GM19463 (cell line): ENCODE results near the gene IRAG1.

Source experiments
- ATAC-seq: cut with Tn5 transposase; IDR thresholded peaks from one replicate; pipeline ENCODE4 v1.9.1; 2021; ENCODE audit warnings: mild to moderate bottlenecking, moderate library complexity; ENCODE audit not compliant: unreplicated experiment

Gene IRAG1, protein sequence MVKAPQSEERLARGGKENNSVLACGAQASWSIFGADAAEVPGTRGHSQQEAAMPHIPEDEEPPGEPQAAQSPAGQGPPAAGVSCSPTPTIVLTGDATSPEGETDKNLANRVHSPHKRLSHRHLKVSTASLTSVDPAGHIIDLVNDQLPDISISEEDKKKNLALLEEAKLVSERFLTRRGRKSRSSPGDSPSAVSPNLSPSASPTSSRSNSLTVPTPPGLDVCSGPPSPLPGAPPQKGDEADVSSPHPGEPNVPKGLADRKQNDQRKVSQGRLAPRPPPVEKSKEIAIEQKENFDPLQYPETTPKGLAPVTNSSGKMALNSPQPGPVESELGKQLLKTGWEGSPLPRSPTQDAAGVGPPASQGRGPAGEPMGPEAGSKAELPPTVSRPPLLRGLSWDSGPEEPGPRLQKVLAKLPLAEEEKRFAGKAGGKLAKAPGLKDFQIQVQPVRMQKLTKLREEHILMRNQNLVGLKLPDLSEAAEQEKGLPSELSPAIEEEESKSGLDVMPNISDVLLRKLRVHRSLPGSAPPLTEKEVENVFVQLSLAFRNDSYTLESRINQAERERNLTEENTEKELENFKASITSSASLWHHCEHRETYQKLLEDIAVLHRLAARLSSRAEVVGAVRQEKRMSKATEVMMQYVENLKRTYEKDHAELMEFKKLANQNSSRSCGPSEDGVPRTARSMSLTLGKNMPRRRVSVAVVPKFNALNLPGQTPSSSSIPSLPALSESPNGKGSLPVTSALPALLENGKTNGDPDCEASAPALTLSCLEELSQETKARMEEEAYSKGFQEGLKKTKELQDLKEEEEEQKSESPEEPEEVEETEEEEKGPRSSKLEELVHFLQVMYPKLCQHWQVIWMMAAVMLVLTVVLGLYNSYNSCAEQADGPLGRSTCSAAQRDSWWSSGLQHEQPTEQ

DNA sequence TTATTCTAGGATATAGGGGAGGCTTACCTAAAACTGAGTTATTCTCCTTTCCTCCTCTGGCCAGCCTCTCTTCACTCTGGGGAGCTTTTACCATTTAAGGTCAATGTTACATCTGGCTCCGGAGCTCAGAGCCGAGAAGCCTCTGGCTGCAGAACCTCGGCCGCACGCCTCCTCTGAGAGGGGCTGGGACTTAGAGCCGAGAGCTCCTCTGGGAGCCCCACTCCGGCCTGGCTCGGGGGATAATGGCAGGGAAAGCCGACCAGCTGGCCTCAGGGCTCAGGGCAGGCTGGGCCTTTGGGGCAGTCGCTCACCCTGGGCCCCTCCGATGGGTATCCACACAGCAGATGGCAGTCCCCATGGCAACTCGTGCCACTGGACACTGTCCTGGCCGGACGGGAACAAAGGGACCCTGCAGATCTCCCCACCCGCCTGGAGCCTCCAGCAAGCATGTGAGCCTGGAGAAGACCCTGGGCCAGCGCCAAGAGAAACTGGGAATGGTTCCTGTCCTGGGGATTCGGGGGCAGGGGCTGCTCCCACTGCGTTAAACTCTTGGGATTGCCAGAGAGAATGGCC, at the start of gene IRAG1:
Gene IRAG1, minus strand, starts transcription at position 247 of the 573 bp plus-strand sequence. Its CDS starts 153 bp downstream, at position 94.
- no peak for ATAC-seq

DNA sequence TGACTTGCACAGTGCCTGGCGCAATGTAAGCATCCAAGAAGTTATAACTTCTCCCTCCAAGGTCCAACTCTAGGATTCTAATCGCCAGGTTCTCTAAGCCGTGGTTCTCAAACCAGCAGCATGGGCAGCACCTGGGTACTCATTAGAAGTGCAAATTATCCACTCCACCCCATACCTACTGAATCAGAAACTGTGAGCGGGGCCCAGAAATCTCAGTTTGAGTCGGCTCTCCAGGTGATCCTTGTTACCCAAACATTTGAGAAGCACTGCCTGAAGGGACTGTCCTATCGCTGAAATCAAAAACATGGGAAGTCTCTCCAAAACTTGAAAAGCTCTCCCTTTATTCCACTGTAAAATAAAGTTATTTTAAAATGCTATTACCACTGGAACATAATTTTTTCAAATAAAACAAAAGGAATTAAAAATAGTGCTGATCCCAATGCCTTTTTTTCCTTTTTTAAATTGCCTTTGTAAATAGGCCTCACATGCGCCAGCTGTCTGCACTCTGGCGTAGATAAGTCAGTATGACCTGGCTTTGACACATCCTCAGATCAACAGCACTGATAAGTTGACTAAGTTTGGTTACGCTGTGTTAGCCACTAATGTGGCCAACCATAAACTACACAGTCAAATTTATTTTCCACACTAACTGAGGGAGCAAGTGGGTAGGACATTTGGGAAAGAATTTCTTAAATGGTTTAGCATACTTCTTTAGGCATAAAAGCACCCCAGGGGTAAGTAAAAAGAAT, 49.1 kb upstream of the IRAG1 start:
- ATAC-seq, result no peak

DNA sequence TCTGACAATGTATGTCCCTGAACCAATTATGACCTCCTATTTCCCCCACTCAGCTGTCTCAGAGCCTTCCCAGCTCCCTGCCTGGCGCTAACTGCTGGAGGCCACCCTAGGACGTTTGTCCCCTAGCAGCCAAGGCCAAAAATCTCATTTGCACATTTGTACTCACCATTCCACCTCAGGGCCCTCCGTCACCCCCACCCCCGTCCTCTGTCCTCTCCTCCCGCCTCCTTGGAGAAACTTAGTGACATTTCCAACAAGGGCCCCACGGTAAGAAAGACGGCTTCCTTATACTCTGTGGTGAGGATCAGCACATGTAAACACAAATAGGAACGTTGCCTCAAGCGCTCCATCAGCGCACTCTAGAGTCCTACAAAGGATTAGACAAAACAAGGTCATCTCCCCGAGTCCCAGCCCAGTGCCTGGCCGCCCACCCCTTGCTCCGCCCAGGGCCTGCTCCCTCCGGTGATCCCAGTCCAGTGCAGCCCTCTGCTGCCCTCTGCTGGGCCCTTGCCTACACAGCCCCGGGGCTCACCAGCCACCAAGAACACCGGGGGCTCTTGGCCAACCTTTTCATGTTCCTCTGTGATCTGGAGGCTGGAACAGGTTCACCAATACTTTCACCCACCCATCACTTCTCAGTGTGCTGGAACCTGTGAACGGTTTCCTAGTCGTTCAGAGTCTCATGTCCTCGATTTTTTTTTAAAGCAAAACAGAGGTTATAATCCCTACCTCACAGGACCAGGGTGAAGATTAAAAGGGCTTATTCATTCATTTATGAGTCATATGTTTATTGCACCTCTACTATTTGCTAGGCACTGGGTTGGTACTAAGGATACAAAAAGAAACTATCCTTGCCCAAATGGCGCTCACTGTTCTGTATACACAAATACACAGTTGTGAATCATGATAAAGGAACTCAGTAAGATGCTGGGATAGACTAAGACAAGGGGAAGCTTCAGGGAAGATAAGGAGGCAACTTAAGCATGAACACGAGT, 42.2 kb upstream of the IRAG1 start:
- ATAC-seq, result peak; percentile 98

GRCh38 chr11:10731064-10731680, 37.6 kb upstream of the IRAG1 start:
- no peak for ATAC-seq

- no peak for ATAC-seq
Measured at GRCh38 chr11:10730151-10730550, 36.6 kb upstream of the IRAG1 start.

- ATAC-seq, result no peak
Measured at GRCh38 chr11:10728789-10729472, 35.4 kb upstream of the IRAG1 start.

GRCh38 chr11:10728154-10728553, 34.6 kb upstream of the IRAG1 start:
- ATAC-seq, result no peak

DNA sequence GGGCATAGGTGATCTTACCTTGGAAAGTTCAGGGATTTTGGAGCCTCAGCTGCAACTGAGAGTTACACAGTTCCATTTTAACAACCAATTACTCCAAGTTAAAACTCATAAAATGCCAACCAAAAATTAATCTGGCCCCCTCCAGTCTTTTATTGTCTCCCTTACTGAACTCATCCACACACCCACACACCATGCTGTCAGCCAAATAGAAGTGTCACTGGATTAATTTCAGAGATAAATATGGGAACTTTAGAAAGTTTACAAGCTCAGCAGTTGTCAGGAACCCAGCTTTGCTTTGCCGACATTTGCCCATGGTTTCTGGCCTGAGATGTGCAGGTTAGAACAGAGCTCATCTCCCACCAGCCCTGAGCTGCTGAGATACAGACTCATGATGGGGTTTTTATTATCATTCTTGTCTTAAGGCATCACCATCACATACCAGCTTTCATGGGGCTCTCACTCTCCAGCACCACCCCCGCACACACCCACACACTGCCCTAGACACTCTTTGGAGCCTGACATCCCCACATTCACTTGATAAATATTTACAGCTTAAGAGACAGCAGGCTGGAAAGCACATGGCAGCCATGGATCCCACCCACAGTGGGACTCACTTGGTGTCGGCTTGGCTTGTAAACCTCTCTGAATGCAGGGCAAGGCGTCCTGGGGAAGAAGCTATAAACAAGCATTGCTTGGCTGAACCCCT, 33.7 kb upstream of the IRAG1 start:
- no peak for ATAC-seq

- ATAC-seq, result no peak
Measured at GRCh38 chr11:10725907-10726253, 32.3 kb upstream of the IRAG1 start.

DNA sequence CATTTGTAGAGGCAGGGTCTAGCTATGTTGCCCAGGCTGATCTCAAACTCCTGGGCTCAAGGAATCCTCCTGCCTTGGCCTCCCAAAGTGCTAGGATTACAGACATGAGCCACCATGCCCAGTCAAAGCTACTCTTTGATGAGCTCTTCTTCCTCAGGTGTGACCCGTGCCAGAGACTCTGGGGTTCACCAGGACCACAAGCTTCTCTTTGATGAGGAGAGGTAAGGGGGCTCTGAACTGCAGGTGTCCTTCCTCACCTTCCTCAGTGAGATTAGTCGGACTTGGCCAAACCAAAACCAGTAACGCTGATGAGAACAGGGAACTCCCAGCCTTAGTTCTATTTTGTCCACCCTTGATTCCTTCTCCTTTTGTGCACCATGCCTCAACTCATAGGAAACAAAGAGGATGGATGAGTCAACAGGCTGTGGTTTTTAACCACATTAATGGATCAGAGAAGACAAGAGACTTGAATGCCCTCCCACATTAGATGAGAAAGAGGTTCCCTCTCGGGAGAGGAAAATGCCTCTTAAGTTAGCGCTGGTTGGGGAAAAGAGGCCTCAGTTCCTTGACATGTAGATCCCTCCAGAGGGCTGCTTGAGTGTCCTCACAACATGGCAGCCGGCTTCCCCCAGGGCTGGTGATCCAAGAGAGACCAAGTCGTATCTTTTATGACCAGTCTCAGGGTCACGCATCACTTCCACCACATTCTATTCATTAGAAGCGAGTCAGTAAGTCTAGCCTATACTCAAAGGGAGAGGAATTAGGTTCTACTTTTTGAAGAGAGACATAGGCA, 31.8 kb upstream of the IRAG1 start:
- no peak for ATAC-seq

DNA sequence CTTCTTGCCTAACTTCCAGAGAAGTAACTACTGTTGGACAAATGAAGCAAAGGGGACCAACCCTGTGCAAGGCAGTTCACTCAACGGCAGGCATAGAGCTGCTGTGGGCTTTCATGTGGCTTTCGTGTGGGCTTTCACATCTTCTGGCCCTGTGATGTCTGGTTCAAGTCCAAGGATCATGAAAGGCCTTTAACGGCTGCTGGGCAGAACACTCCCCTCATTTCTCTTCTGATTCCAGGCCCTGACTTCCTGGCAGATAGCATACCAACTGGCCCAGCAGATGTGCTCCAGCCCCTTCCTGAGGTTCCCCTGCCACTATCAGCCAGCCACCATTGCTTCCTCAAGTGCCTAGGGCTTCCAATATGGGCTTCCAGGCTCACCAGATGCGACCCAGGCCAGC, 28.8 kb upstream of the IRAG1 start:
- ATAC-seq, result no peak

DNA sequence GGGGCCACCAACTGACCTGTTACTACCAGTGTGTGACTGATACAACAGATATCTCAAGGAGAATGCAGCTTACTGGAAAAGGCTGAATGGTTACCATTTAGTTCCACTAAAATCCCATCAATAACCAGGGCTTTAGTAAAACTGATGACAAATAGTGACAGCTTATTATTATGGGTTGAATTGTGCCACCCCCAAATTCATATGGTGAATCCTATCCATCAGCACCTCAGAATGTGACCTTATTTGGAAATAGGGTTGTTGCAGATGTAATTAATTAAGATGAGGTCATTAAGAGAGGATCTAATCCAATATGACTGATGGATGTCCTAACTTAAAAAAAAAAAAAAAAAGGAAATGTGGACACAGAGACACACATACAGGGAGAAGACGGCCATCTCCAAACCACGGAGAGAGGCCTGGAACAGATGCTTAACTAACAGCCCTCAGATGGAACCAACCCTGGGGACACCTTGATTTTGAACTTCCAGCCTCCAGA, 27.4 kb upstream of the IRAG1 start:
- ATAC-seq, result no peak

GRCh38 chr11:10719616-10720015, 26.1 kb upstream of the IRAG1 start:
- no peak for ATAC-seq

DNA sequence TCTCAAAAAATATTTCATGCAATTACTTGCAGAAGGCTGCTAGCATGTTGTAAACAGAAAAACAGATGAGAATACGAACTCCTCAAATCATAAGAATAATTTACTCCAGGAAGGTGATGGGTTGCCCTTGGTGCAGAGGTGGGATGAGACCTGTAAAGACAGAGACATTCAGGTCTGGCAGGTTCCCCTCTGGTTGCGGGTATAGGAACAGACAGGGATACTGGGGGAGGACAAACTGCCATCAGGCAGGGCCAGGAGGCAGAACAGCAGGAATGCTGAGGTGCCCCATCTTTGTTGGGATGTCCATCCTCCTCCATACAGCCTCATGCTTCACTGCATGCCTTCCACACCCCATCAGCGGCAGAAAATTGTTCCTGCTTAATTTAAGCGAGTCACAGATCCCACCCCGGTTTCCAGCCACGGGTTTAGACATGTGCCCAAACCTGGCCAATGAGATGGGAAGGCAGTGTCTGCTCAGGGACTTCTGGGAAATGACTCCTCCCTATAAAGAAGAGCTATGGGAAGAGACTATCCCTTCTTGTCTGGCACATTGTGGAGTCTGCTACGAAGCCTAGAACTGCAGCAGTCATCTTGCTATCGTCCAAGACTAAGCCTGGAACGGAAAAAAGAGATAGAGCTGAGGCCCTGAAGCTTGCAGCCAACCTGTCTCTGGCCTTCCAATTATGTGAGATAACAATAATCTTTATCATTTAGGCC, 23.1 kb upstream of the IRAG1 start:
- no peak for ATAC-seq

DNA sequence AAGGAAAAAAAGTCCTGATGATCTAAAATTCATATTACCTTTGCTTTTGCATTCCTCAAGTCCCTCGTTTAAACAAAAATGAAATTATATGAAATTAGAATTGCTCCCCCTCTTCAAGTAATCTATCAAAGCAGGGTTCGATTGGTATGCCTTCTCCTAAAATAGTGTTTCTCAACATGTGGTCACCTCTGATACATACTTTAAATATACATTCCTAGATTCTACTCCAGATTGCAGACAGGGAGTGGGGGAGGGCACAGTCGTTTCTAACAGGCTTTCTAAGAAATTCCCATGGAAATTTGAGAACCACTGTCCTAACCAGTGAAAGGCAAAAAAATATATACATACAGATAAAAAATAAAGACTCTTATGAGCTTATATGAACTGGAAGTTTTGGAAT, 22.6 kb upstream of the IRAG1 start:
- ATAC-seq, result no peak

- no peak for ATAC-seq
Measured at GRCh38 chr11:10715571-10715970, 22.0 kb upstream of the IRAG1 start.
